ENCODE results near the gene MYBPH.
A peak's percentile ranks its signal among the peaks of the same experiment; 100 is the strongest.

Gene MYBPH

DNA sequence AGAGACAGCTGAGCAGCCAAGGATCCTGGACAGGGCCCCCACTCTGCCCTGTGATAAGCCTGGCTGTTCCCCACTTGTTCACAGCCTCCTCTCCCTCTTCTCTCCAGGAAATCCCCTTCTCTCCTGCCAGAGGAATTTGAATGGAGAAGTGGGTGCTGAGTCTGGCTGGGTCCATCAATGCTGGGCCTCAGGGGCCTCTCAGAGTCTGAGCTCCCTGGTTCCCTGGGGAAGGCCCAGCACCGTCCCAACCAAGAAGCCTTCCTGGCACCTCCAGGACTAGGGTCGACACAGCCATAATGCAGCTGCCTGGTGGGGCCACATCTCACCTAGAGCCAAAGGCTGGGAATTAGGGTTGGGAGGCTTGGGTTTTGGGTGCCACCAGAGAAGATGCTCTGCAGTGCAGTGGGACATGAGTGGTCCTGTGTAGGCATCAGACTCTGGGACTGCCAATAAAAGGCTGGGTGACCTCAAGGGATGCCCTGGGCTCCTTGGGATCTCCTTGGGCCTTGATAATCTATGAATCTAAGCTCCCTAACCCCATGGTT lies 2.5 kb downstream of the MYBPH start:
- no peak for TF ChIP-seq EZH2 (IDR thresholded peaks at IDR 0.05; ENCODE audit: borderline replicate concordance, low read depth, low read length, severe bottlenecking)
- TF ChIP-seq, protein P1, sequence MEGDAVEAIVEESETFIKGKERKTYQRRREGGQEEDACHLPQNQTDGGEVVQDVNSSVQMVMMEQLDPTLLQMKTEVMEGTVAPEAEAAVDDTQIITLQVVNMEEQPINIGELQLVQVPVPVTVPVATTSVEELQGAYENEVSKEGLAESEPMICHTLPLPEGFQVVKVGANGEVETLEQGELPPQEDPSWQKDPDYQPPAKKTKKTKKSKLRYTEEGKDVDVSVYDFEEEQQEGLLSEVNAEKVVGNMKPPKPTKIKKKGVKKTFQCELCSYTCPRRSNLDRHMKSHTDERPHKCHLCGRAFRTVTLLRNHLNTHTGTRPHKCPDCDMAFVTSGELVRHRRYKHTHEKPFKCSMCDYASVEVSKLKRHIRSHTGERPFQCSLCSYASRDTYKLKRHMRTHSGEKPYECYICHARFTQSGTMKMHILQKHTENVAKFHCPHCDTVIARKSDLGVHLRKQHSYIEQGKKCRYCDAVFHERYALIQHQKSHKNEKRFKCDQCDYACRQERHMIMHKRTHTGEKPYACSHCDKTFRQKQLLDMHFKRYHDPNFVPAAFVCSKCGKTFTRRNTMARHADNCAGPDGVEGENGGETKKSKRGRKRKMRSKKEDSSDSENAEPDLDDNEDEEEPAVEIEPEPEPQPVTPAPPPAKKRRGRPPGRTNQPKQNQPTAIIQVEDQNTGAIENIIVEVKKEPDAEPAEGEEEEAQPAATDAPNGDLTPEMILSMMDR (IDR thresholded peaks at IDR 0.05; ENCODE audit: borderline replicate concordance, extremely low read depth, low read length, poor library complexity, severe bottlenecking) = no peak
- peaks cover 13% of the 10 kb centered on the region for H3K27me3 ChIP-seq (ENCODE audit: insufficient read depth, low read length, poor library complexity)
- H2AFZ ChIP-seq (ENCODE audit: low read depth, low read length) = no peak overlapping the region
- no peaks in the 10 kb centered on the region for H3K9me3 ChIP-seq (ENCODE audit: insufficient read depth, low read length, severe bottlenecking)
- H3K36me3 ChIP-seq (ENCODE audit: insufficient read depth, low read length) = no peaks in the 10 kb centered on the region
- no peak for DNase-seq
- no peak overlapping the region for H3K9ac ChIP-seq (ENCODE audit: low read depth, low read length)
- H3K4me1 ChIP-seq (ENCODE audit: insufficient read depth, low read length) = no peaks in the 10 kb centered on the region
- no peaks in the 10 kb centered on the region for H3K79me2 ChIP-seq (ENCODE audit: insufficient read depth, low read length)
- peaks cover 6% of the 10 kb centered on the region for H4K20me1 ChIP-seq (ENCODE audit: insufficient read depth, low read length)
- no peak overlapping the region for H3K4me2 ChIP-seq (ENCODE audit: insufficient read depth, low read length)
- no peak overlapping the region for H3K4me3 ChIP-seq (ENCODE audit: low read depth in 1 of 2, low read length in 2 of 2)
- no peak overlapping the region for H3K27ac ChIP-seq (ENCODE audit: low read length)
- ATAC-seq (ENCODE audit: insufficient read depth, low read depth) = no peak

DNA sequence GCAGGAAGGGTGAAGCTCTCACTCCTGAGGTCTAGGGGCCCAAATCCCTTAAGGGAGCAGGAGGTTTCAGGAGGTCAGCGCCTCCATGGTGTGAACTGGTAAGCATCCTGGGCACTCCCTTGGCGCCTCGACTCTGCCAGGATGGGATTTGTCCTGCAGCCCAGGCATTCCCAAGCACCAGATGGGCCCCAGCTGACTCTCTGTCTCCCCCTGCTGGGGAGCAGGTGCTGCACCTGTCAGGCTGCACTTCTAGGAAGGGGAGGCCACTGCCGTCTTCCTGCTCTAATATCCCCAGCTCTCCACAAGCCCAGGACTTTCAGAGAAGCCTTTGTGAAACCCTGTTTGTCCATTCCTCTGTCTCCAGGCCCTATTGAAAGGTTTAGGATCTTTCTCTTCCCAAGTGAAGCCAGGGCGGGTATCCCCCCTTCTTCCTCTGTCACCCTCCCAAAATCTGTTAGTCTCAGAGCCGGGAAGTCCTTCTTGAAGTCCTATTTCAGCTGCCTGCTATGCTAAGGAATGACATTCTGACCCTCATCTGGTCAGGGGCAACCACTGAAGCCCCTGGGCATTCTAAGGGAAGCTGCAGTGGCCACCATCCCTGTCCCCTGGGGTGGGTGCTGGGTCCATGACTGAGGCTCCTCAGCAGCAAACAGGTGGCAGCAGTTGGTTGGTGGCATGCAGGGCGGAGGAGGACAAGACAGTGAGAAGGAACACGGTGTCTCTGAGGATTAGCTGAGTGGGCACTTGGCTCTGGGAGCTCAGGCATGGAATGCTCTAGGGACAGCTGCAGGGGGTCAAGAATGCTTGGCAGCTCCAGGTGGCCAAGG lies 3.2 kb downstream of the MYBPH start:
- Histone ChIP-seq H3K4me1 (ENCODE audit: insufficient read depth, low read length) (no peaks in the 10 kb centered on the region), H4K20me1 (ENCODE audit: insufficient read depth, low read length) (peaks cover 6% of the 10 kb centered on the region), H3K27me3 (ENCODE audit: insufficient read depth, low read length, poor library complexity) (peaks cover 10% of the 10 kb centered on the region), H3K4me2 (ENCODE audit: insufficient read depth, low read length) (no peak overlapping the region), H2AFZ (ENCODE audit: low read depth, low read length) (no peak overlapping the region), H3K9me3 (ENCODE audit: insufficient read depth, low read length, severe bottlenecking) (no peaks in the 10 kb centered on the region), H3K4me3 (ENCODE audit: low read depth in 1 of 2, low read length in 2 of 2) (no peak overlapping the region), H3K27ac (ENCODE audit: low read length) (no peak overlapping the region), H3K9ac (ENCODE audit: low read depth, low read length) (no peak overlapping the region), H3K79me2 (ENCODE audit: insufficient read depth, low read length) (no peaks in the 10 kb centered on the region), H3K36me3 (ENCODE audit: insufficient read depth, low read length) (no peaks in the 10 kb centered on the region)
- peak; percentile 53 for DNase-seq
- TF ChIP-seq, protein P1 (IDR thresholded peaks at IDR 0.05; ENCODE audit: borderline replicate concordance, extremely low read depth, low read length, poor library complexity, severe bottlenecking) = peak; percentile 88
- TF ChIP-seq EZH2 (IDR thresholded peaks at IDR 0.05; ENCODE audit: borderline replicate concordance, low read depth, low read length, severe bottlenecking) = no peak
- peak; percentile 82 for ATAC-seq (ENCODE audit: insufficient read depth, low read depth)

GRCh38 chr1:203171341-203172183 lies 4.1 kb downstream of the MYBPH start:
- H4K20me1 ChIP-seq (ENCODE audit: insufficient read depth, low read length) = peaks cover 6% of the 10 kb centered on the region
- no peak for ATAC-seq (ENCODE audit: insufficient read depth, low read depth)
- no peaks in the 10 kb centered on the region for H3K36me3 ChIP-seq (ENCODE audit: insufficient read depth, low read length)
- H3K9me3 ChIP-seq (ENCODE audit: insufficient read depth, low read length, severe bottlenecking) = no peaks in the 10 kb centered on the region
- peaks cover 9% of the 10 kb centered on the region for H3K27me3 ChIP-seq (ENCODE audit: insufficient read depth, low read length, poor library complexity)
- no peak overlapping the region for H3K9ac ChIP-seq (ENCODE audit: low read depth, low read length)
- no peak for DNase-seq
- no peaks in the 10 kb centered on the region for H3K79me2 ChIP-seq (ENCODE audit: insufficient read depth, low read length)
- no peaks in the 10 kb centered on the region for H3K4me1 ChIP-seq (ENCODE audit: insufficient read depth, low read length)
- TF ChIP-seq, protein P1 (IDR thresholded peaks at IDR 0.05; ENCODE audit: borderline replicate concordance, extremely low read depth, low read length, poor library complexity, severe bottlenecking) = no peak
- no peak for TF ChIP-seq EZH2 (IDR thresholded peaks at IDR 0.05; ENCODE audit: borderline replicate concordance, low read depth, low read length, severe bottlenecking)
- H3K27ac ChIP-seq (ENCODE audit: low read length) = no peak overlapping the region
- no peak overlapping the region for H3K4me3 ChIP-seq (ENCODE audit: low read depth in 1 of 2, low read length in 2 of 2)
- no peak overlapping the region for H3K4me2 ChIP-seq (ENCODE audit: insufficient read depth, low read length)
- no peak overlapping the region for H2AFZ ChIP-seq (ENCODE audit: low read depth, low read length)

All from DND-41 (cell line).